ENCODE measurements around the gene SMURF2. TPM values are rescaled to one million over a fixed set of nuclear protein-coding genes. Genes with fewer than 3 reads are reported as not detected.

Gene SMURF2
- total RNA-seq, 1 donor from 2014 or later: 126 TPM

DNA sequence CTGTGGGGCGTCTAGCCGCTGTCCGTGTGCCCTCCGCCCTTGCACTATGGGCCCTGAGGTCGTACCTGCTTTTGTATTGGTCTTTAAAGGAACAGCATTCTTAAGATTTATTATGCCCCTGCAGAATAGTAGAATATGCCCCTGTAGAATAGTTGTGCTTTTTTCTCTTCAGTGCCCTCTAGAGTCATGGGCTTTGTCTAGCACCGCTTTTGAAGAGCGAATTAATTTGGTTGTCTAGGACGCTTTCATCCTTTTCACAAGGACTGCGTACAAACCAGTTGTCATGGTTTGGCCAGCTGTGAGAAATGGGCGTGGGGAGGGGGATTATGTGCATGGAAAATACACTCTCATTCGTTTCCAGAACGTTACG lies 154.7 kb downstream of the SMURF2 start:
- H3K36me3 ChIP-seq (ENCODE audit: insufficient read depth, low read length): peaks cover 37% of the 10 kb centered on the region
- H3K9me3 ChIP-seq (ENCODE audit: insufficient read depth, low read depth, low read length): no peaks in the 10 kb centered on the region
- peak overlapping the region; percentile 100 for H3K4me3 ChIP-seq (ENCODE audit: insufficient read depth, low read depth, low read length)
- Mint-ChIP-seq H3K27ac (ENCODE audit: unreplicated experiment) (peak overlapping the region; percentile 99), H3K27me3 (ENCODE audit: low read depth, unreplicated experiment) (no peaks in the 10 kb centered on the region), H3K36me3 (ENCODE audit: low read depth, unreplicated experiment) (peaks cover 20% of the 10 kb centered on the region), H3K9me3 (ENCODE audit: unreplicated experiment) (no peaks in the 10 kb centered on the region), H3K4me1 (ENCODE audit: low read depth, unreplicated experiment) (peaks cover 18% of the 10 kb centered on the region), H3K4me3 (ENCODE audit: unreplicated experiment) (peak overlapping the region; percentile 94)
- TF ChIP-seq, protein P1, sequence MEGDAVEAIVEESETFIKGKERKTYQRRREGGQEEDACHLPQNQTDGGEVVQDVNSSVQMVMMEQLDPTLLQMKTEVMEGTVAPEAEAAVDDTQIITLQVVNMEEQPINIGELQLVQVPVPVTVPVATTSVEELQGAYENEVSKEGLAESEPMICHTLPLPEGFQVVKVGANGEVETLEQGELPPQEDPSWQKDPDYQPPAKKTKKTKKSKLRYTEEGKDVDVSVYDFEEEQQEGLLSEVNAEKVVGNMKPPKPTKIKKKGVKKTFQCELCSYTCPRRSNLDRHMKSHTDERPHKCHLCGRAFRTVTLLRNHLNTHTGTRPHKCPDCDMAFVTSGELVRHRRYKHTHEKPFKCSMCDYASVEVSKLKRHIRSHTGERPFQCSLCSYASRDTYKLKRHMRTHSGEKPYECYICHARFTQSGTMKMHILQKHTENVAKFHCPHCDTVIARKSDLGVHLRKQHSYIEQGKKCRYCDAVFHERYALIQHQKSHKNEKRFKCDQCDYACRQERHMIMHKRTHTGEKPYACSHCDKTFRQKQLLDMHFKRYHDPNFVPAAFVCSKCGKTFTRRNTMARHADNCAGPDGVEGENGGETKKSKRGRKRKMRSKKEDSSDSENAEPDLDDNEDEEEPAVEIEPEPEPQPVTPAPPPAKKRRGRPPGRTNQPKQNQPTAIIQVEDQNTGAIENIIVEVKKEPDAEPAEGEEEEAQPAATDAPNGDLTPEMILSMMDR (IDR thresholded peaks at IDR 0.05; ENCODE audit: insufficient read depth, low read depth, low read length): peak; percentile 38
- TF ChIP-seq EZH2 (IDR thresholded peaks at IDR 0.05; ENCODE audit: insufficient read depth, low read length): no peak
- peak overlapping the region; percentile 99 for H3K27ac ChIP-seq (ENCODE audit: low read depth, low read length)
- FAIRE-seq (no peak), DNase-seq (ENCODE audit: low read depth) (peak; percentile 74)
- H3K27me3 ChIP-seq (ENCODE audit: insufficient read depth, low read length): no peaks in the 10 kb centered on the region
- H3K9ac ChIP-seq (ENCODE audit: low read length): peak overlapping the region; percentile 100
- peaks cover 19% of the 10 kb centered on the region for H3K4me1 ChIP-seq (ENCODE audit: insufficient read depth, low read length)
- peak overlapping the region; percentile 67 for H2AFZ ChIP-seq (ENCODE audit: low read depth, low read length)
- peak overlapping the region; percentile 93 for H3K4me2 ChIP-seq (ENCODE audit: low read length)
- H3K79me2 ChIP-seq (ENCODE audit: insufficient read depth, low read length): peaks cover 82% of the 10 kb centered on the region
- H4K20me1 ChIP-seq (ENCODE audit: insufficient read depth, low read length): peaks cover 68% of the 10 kb centered on the region

DNA sequence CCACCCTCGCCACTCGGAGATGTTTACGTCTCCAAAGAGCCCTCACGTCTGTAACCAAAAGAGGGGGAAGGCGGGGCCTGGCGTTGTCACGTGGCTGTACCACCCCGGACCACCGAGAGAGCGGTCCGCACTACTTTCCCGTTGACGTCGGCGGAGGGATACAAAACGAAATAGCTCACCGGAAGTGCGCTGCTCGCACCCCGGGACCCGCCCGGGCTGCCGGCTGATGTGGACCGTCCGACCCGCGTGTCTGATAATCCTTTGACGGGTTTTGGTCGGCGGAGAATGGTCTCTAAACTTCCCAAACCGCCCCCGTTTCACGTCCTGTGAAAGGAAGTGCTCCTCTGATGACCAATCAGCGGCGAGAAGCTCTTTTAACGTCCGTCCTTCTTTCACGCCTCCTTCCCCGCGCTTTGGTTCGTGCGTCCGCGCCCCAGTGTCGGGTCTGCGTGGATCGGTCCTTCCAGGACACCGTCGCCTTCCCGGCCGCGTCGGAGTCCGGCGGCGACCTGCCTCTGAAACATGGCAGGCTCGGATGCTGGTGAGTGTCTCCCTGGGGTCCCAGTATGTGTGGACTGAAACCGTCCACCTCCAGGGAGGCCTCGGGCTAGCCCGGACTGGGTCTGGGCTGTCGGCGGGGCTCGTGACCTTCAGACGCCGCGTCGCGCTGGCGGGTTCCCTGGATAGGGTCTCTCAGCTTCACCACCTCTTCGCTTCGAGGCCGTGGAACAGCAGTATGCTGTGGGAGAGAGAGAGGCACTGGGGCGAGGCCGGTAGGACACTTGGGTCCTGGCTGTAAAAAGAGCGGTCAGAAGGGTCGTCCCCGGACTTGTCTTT lies 155.3 kb downstream of the SMURF2 start, which contains the start of gene CEP95:
TSS of gene CEP95 (plus strand) at position 402 of the 837 bp plus-strand sequence. CDS start at position 523, 121 bp downstream.
- DNase-seq (ENCODE audit: low read depth) (peak; percentile 98), FAIRE-seq (no peak)
- Mint-ChIP-seq H3K4me3 (ENCODE audit: unreplicated experiment) (peak within 1 kb of the TSS; percentile 94), H3K4me1 (ENCODE audit: low read depth, unreplicated experiment) (peaks cover 24% of the 10 kb centered on the region), H3K9me3 (ENCODE audit: unreplicated experiment) (no peaks in the 10 kb centered on the region), H3K27me3 (ENCODE audit: low read depth, unreplicated experiment) (no peaks in the 10 kb centered on the region), H3K27ac (ENCODE audit: unreplicated experiment) (peak within 1 kb of the TSS; percentile 99), H3K36me3 (ENCODE audit: low read depth, unreplicated experiment) (peaks cover 20% of the 10 kb centered on the region)
- Histone ChIP-seq H3K36me3 (ENCODE audit: insufficient read depth, low read length) (peaks cover 39% of the 10 kb centered on the region), H3K27me3 (ENCODE audit: insufficient read depth, low read length) (no peaks in the 10 kb centered on the region), H3K9me3 (ENCODE audit: insufficient read depth, low read depth, low read length) (no peaks in the 10 kb centered on the region), H3K4me1 (ENCODE audit: insufficient read depth, low read length) (peaks cover 19% of the 10 kb centered on the region), H3K4me3 (ENCODE audit: insufficient read depth, low read depth, low read length) (peak within 1 kb of the TSS; percentile 100), H3K9ac (ENCODE audit: low read length) (peak within 1 kb of the TSS; percentile 100), H2AFZ (ENCODE audit: low read depth, low read length) (peak within 1 kb of the TSS; percentile 67), H4K20me1 (ENCODE audit: insufficient read depth, low read length) (peaks cover 70% of the 10 kb centered on the region), H3K4me2 (ENCODE audit: low read length) (peak within 1 kb of the TSS; percentile 93), H3K79me2 (ENCODE audit: insufficient read depth, low read length) (peaks cover 84% of the 10 kb centered on the region), H3K27ac (ENCODE audit: low read depth, low read length) (peak within 1 kb of the TSS; percentile 99)
- no peak for TF ChIP-seq EZH2 (IDR thresholded peaks at IDR 0.05; ENCODE audit: insufficient read depth, low read length)
- TF ChIP-seq, protein P1 (IDR thresholded peaks at IDR 0.05; ENCODE audit: insufficient read depth, low read depth, low read length): no peak

DNA sequence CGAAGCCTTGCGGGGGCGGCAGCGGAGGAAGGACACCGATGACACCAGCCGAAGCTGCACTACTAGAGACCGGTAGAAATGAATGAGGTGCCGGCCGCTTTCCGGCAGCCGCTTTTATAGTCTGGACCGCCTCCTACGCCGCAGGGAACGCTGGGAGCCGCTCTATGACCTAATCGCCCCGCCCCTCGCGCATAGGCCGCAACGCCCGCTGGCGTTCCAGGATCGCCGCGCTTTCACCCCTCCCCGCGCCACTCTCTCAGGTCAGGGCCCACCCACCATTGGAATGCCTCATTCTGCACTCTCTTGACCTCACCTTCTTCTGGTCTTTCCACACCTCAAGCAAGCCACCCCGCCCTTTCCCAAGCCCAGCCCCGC lies 155.9 kb downstream of the SMURF2 start, which contains the start of gene DDX5:
TSS of gene DDX5 (minus strand) at position 89 of the 375 bp plus-strand sequence. CDS start 170 bp downstream, outside the sequence.
- peak within 1 kb of the TSS; percentile 100 for H3K9ac ChIP-seq (ENCODE audit: low read length)
- Mint-ChIP-seq H3K4me1 (ENCODE audit: low read depth, unreplicated experiment) (peaks cover 29% of the 10 kb centered on the region), H3K27me3 (ENCODE audit: low read depth, unreplicated experiment) (no peaks in the 10 kb centered on the region), H3K27ac (ENCODE audit: unreplicated experiment) (peak within 1 kb of the TSS; percentile 99), H3K9me3 (ENCODE audit: unreplicated experiment) (no peaks in the 10 kb centered on the region), H3K4me3 (ENCODE audit: unreplicated experiment) (peak within 1 kb of the TSS; percentile 94), H3K36me3 (ENCODE audit: low read depth, unreplicated experiment) (peaks cover 18% of the 10 kb centered on the region)
- DNase-seq (ENCODE audit: low read depth): no peak
- H3K79me2 ChIP-seq (ENCODE audit: insufficient read depth, low read length): peaks cover 88% of the 10 kb centered on the region
- H2AFZ ChIP-seq (ENCODE audit: low read depth, low read length): peak within 1 kb of the TSS; percentile 67
- no peaks in the 10 kb centered on the region for H3K27me3 ChIP-seq (ENCODE audit: insufficient read depth, low read length)
- peaks cover 75% of the 10 kb centered on the region for H4K20me1 ChIP-seq (ENCODE audit: insufficient read depth, low read length)
- H3K36me3 ChIP-seq (ENCODE audit: insufficient read depth, low read length): peaks cover 40% of the 10 kb centered on the region
- FAIRE-seq: no peak
- TF ChIP-seq, protein P1 (IDR thresholded peaks at IDR 0.05; ENCODE audit: insufficient read depth, low read depth, low read length): no peak
- TF ChIP-seq EZH2 (IDR thresholded peaks at IDR 0.05; ENCODE audit: insufficient read depth, low read length): no peak
- peak within 1 kb of the TSS; percentile 99 for H3K27ac ChIP-seq (ENCODE audit: low read depth, low read length)
- peak within 1 kb of the TSS; percentile 100 for H3K4me3 ChIP-seq (ENCODE audit: insufficient read depth, low read depth, low read length)
- peaks cover 23% of the 10 kb centered on the region for H3K4me1 ChIP-seq (ENCODE audit: insufficient read depth, low read length)
- peak within 1 kb of the TSS; percentile 93 for H3K4me2 ChIP-seq (ENCODE audit: low read length)
- H3K9me3 ChIP-seq (ENCODE audit: insufficient read depth, low read depth, low read length): no peaks in the 10 kb centered on the region

Measured in astrocyte (in vitro differentiated cells and primary cell).